ENCODE data around the gene LARP4B.

Gene LARP4B

DNA sequence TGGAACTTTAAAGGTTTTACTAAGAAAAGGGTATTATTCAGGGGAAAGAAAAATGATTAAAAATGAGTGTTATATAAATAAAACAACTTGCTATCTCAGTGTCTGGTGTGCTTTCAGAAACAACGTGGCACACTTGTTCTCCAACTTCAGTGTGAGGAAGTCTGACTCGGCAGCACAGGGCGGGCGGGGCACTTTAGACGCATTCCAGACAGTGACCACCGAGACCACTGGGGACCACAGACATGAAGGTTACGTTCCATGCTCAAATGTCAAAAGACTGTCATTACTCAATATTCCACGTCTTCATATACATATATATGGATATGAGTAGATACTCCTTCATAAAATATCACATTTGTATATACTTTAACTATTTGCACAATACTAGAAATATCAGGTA, 87.0 kb downstream of the LARP4B start:
- POLR2A ChIA-PET, result no interaction called here
- DNase-seq (ENCODE audit: low read depth, low spot score), result no peak
- TF ChIP-seq CTCF (IDR thresholded peaks at IDR 0.05; ENCODE audit: insufficient read depth, low read length, missing control alignments), result no peak
- no peak overlapping the region for H3K4me3 ChIP-seq (ENCODE audit: low read depth, low read length)
- CTCF ChIA-PET, result no interaction called here

DNA sequence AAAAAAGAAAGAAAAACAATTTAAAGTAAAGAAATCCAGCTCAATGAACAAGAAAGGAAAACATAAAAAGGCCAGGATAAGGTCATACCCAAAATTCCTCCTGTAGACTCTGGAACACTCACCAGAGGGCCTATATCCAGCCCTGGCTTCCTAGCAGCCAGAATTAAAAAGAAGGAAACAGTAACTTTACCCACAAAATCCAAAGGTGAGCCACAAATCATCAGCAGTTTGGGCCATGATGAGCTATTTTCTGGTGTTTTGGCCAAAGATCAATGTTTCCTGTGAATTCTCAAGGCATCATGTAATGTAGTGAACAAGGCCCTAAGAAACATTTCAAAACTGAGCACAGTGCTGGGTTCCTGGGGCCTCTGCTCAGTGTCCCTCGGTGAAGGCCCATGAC, 87.8 kb downstream of the LARP4B start:
- CTCF ChIA-PET, result interaction anchor here (0.9 kb wide), 1 partner anchor 11 kb away, joined by 3 read pairs; no protein-coding TSS in a partner anchor
- POLR2A ChIA-PET, result interaction anchor here (0.8 kb wide), 1 partner anchor 212 kb away, joined by 3 read pairs; the partner anchor contains the start of gene WDR37
- DNase-seq (ENCODE audit: low read depth, low spot score), result no peak
- H3K4me3 ChIP-seq (ENCODE audit: low read depth, low read length), result no peak overlapping the region
- no peak for TF ChIP-seq CTCF (IDR thresholded peaks at IDR 0.05; ENCODE audit: insufficient read depth, low read length, missing control alignments)

DNA sequence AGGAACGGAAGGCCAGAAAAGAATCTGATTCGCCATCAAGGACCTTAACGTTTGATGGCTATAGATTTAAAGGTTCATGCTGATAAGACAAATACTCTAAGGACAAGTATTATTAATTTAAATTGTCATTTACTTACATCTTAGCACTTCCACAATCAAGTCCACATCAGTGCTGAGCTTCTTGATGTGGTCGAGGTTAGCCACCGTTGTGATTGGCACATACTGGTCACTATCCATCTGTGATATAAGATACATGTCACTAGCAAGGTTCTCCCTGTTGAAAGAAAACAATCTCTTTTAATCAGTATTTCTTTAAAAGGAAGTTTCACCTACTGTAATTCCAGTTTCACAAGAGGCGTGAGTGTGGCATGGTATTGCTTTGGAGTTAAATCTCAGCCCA, 88.7 kb downstream of the LARP4B start:
- H3K4me3 ChIP-seq (ENCODE audit: low read depth, low read length), result no peak overlapping the region
- POLR2A ChIA-PET, result no interaction called here
- DNase-seq (ENCODE audit: low read depth, low spot score), result no peak
- no peak for TF ChIP-seq CTCF (IDR thresholded peaks at IDR 0.05; ENCODE audit: insufficient read depth, low read length, missing control alignments)
- CTCF ChIA-PET, result interaction anchor here (0.9 to 1.1 kb wide), 2 partner anchors 10 to 13 kb away, joined by 3 read pairs; no protein-coding TSS in a partner anchor

DNA sequence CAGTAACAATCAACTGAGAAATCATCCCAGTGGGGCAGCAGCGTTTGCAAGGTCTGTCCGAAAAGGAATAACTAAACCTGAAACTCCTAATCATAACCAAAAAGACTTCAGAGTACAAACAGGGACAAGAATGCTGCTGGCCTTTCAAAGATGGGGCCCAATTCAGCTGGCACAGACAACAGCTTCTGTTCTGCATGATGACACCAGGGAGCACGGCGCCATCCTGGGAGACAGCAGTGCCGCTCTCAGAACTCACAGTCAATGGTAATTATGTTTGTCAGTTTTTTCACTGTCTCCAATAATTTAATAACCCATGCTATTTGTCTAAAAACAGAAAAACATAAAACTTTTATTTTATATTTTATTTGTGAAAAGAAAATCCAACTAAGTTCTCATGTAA, 90.0 kb downstream of the LARP4B start:
- CTCF ChIA-PET, result no interaction called here
- DNase-seq (ENCODE audit: low read depth, low spot score), result no peak
- no peak for TF ChIP-seq CTCF (IDR thresholded peaks at IDR 0.05; ENCODE audit: insufficient read depth, low read length, missing control alignments)
- H3K4me3 ChIP-seq (ENCODE audit: low read depth, low read length), result no peak overlapping the region
- POLR2A ChIA-PET, result no interaction called here

DNA sequence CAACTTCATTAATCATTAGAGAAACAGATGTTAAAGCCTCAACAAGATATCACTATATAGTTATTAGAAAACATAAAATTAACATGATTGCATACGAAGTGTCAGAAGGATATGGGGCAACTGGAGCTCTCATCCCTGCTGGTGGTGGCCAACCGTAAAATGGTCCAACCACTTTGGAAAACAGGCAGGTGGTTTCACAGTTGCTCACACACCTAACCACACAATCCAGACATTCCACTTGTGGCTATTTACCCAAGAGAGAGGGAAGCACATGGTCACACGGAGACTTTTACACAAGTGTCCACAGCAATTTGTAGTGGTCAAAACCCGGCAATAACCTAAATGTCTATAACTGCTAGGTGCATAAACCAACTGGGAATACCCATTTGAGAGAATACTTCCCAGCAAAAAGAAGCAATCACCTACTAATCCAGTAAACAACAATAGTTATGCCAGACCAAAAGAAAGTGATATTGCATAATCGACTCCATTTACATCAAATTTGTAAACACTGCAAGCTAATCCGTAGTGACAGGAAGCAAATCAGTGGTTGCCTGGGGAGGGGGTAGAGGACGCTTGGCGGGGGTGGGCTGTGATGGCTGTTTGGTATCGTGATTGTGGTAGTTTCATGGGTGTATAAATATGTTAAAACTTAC, 91.8 kb downstream of the LARP4B start:
- DNase-seq (ENCODE audit: low read depth, low spot score), result no peak
- ChIA-PET POLR2A (interaction anchor here (0.8 kb wide), 1 partner anchor 209 kb away, joined by 3 read pairs; the partner anchor contains the start of gene IDI1), CTCF (interaction anchor here (1.4 to 1.7 kb wide), 3 partner anchors 9 to 148 kb away, joined by 3 to 5 read pairs (median 4); partner anchors contain the start of gene GTPBP4)
- no peak overlapping the region for H3K4me3 ChIP-seq (ENCODE audit: low read depth, low read length)
- TF ChIP-seq CTCF (IDR thresholded peaks at IDR 0.05; ENCODE audit: insufficient read depth, low read length, missing control alignments), result no peak

DNA sequence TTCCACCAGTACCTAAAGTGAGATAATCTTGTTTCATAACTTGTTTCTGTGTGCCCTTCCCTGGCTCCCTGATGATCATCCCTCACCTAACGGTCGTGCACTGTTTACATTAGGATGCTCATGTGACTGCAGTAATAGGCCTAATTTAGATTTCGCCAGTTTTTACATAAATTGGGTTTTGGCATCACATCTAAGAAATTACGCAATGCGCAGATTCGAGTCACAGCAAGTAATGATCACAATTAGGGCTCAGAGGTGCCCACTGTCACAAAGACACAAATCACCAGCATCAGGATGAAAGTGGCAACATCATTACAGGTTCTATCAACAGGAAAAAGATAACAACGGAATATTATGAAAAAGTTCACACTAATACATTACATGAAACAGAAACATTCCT, 94.7 kb downstream of the LARP4B start:
- POLR2A ChIA-PET, result no interaction called here
- DNase-seq (ENCODE audit: low read depth, low spot score), result no peak
- CTCF ChIA-PET, result interaction anchor here (1.1 kb wide), 1 partner anchor 9 kb away, joined by 3 read pairs; no protein-coding TSS in a partner anchor
- no peak for TF ChIP-seq CTCF (IDR thresholded peaks at IDR 0.05; ENCODE audit: insufficient read depth, low read length, missing control alignments)
- H3K4me3 ChIP-seq (ENCODE audit: low read depth, low read length), result no peak overlapping the region

Data from AG04449 (cell line).